Neural cell (in vitro differentiated cells): ENCODE data around the gene CPPED1.

ENCODE experiments used
- EP300 ChIP-seq: fragments of 450-650 bp; conservative IDR thresholded peaks from 2 replicates; pipeline ENCODE4 v1.6.1; 2014; ENCODE audit warnings: antibody characterized with exemption, mild to moderate bottlenecking, moderate library complexity; ENCODE audit not compliant: poor library complexity, severe bottlenecking
- EZH2 ChIP-seq: fragments of 200-600, 300-800 bp; shearing (Covaris generic), sonication (generic); IDR thresholded peaks from 2 replicates; pipeline ENCODE4 v1.6.1; 2014; ENCODE audit warnings: antibody characterized with exemption, low read length, borderline replicate concordance, mild to moderate bottlenecking; ENCODE audit not compliant: insufficient read depth, poor library complexity, severe bottlenecking
- POLR2AphosphoS5 ChIP-seq: IDR thresholded peaks from 2 replicates; pipeline ENCODE4 v1.6.1; 2012
- RAD21 ChIP-seq: fragments of 450-650 bp; conservative IDR thresholded peaks from 2 replicates; pipeline ENCODE4 v1.6.1; 2014; ENCODE audit warnings: antibody characterized with exemption, mild to moderate bottlenecking, moderate library complexity
- SMC3 ChIP-seq: fragments of 450-650 bp; conservative IDR thresholded peaks from 2 replicates; pipeline ENCODE4 v1.6.1; 2014; ENCODE audit warnings: antibody characterized with exemption, mild to moderate bottlenecking, moderate library complexity; ENCODE audit not compliant: poor library complexity
- TAF1 ChIP-seq: IDR thresholded peaks from 2 replicates; pipeline ENCODE4 v1.6.1; 2012; ENCODE audit warnings: low read depth
- TF ChIP-seq, protein P1 (sequence below): fragments of 450-650 bp; IDR thresholded peaks from 2 replicates; pipeline ENCODE4 v1.5.1; 2014; ENCODE audit warnings: antibody characterized with exemption, mild to moderate bottlenecking, moderate library complexity; ENCODE audit not compliant: poor library complexity, severe bottlenecking
- TF ChIP-seq, protein P2 (sequence below): IDR thresholded peaks from 2 replicates; pipeline ENCODE4 v1.6.1; 2012; ENCODE audit warnings: borderline replicate concordance

DNA sequence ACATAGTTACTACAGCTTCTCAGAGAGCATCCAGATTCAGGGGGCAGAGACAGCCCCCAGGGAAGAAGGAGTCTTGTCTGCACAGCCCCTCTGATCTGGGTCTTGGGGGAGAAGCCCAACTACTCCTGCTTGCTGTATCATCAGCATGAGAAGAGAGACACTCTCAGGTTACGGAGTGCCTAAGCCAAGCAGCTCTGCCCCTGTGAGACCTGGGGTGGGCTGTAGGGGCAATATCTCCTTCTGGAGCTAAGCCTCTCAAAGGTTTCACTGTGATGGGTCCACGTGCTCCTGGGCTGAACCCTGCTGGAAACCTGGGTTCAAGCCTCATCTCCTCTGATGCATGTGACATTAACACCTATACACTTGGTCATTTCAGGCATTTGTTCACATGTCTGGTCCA is 123.2 kb downstream of the CPPED1 start:
- no peak for TF ChIP-seq RAD21
- TF ChIP-seq, protein P1, sequence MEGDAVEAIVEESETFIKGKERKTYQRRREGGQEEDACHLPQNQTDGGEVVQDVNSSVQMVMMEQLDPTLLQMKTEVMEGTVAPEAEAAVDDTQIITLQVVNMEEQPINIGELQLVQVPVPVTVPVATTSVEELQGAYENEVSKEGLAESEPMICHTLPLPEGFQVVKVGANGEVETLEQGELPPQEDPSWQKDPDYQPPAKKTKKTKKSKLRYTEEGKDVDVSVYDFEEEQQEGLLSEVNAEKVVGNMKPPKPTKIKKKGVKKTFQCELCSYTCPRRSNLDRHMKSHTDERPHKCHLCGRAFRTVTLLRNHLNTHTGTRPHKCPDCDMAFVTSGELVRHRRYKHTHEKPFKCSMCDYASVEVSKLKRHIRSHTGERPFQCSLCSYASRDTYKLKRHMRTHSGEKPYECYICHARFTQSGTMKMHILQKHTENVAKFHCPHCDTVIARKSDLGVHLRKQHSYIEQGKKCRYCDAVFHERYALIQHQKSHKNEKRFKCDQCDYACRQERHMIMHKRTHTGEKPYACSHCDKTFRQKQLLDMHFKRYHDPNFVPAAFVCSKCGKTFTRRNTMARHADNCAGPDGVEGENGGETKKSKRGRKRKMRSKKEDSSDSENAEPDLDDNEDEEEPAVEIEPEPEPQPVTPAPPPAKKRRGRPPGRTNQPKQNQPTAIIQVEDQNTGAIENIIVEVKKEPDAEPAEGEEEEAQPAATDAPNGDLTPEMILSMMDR, result no peak
- TF ChIP-seq POLR2AphosphoS5, result no peak
- no peak for TF ChIP-seq SMC3
- TF ChIP-seq, protein P2, sequence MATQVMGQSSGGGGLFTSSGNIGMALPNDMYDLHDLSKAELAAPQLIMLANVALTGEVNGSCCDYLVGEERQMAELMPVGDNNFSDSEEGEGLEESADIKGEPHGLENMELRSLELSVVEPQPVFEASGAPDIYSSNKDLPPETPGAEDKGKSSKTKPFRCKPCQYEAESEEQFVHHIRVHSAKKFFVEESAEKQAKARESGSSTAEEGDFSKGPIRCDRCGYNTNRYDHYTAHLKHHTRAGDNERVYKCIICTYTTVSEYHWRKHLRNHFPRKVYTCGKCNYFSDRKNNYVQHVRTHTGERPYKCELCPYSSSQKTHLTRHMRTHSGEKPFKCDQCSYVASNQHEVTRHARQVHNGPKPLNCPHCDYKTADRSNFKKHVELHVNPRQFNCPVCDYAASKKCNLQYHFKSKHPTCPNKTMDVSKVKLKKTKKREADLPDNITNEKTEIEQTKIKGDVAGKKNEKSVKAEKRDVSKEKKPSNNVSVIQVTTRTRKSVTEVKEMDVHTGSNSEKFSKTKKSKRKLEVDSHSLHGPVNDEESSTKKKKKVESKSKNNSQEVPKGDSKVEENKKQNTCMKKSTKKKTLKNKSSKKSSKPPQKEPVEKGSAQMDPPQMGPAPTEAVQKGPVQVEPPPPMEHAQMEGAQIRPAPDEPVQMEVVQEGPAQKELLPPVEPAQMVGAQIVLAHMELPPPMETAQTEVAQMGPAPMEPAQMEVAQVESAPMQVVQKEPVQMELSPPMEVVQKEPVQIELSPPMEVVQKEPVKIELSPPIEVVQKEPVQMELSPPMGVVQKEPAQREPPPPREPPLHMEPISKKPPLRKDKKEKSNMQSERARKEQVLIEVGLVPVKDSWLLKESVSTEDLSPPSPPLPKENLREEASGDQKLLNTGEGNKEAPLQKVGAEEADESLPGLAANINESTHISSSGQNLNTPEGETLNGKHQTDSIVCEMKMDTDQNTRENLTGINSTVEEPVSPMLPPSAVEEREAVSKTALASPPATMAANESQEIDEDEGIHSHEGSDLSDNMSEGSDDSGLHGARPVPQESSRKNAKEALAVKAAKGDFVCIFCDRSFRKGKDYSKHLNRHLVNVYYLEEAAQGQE, result no peak
- no peak for TF ChIP-seq EZH2
- TF ChIP-seq TAF1, result no peak
- no peak for TF ChIP-seq EP300
